HG03060 (cell line): ENCODE results near the gene CEP135.

Experiments used
- ATAC-seq: cut with Tn5 transposase; IDR thresholded peaks from one replicate; pipeline ENCODE4 v1.9.1; 2021; ENCODE audit warnings: low read depth, moderate number of reproducible peaks; ENCODE audit not compliant: unreplicated experiment

The CEP135 gene

DNA sequence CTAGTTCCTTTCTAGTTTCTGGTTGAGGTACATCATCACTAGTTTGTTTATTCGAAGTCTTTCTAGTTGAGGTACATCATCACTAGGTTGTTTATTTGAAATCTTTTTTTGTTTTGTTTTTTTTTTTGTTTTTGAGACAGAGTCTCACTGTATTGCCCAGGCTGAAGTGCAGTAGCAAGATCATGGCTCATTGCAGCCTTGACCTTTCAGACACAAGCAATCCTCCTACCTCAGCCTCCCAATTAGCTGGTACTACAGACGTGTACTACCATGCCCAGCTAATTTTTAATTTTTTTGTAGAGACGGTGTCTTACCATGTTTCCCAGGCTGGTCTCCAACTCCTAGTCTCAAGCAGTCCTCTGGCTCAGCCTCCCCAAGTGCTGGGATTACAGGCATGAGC lies 54.9 kb downstream of the CEP135 start:
- ATAC-seq: no peak

DNA sequence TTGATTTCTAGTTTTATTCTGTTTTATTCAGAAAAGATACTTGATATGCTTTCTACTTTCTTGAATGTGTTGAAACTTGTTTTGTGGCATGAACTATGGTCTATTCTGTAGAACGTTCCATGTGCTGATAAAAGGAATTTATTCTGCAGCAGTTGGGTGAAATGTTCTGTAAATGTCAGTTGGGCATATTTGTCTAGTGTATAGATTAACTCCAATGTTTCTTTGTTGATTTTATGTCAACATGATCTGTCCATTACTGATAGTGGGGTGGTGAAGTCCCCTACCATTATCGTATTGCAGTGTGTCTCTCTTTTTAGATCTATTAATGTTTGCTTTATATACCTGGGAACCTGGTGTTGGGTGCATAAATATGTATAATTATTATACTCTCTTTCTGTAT lies 55.5 kb downstream of the CEP135 start:
- ATAC-seq: no peak

DNA sequence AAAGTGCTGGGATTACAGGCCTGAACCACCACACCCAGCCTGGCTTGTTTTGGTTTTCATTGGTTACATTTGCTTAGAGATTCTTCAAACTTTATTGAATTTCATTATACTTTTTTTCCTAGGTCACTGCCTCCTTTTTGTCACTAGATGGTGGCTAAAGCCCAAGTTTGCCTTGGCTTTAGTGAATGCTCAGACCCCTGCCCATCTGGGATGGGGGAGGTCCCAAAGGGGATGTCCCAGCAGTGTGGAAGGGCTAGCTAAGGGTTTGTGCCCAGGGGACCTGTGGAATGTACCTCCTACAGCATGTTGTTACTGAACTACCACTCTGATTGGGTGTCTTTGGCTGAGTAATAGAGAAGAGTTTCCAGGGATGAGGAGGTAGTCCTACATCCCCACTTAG lies 58.4 kb downstream of the CEP135 start:
- ATAC-seq: no peak

DNA sequence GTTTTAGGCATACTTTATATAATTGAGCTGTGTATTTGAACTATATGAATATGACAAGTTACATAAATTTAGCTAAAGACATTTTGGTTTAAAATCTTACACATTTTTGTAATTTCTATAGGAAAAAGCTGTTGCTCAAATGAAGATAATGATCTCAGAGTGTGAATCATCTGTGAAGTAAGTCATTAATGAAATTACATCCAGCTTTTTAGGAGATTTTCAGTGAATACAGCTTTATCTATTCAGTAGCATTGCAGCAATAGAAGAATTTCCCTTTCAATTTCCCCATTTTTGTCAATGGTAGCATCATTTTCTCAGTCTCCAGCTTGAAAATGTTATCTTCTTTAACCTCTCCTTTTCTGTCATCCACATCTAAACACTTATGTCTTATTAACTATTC lies 59.5 kb downstream of the CEP135 start:
- ATAC-seq: no peak

DNA sequence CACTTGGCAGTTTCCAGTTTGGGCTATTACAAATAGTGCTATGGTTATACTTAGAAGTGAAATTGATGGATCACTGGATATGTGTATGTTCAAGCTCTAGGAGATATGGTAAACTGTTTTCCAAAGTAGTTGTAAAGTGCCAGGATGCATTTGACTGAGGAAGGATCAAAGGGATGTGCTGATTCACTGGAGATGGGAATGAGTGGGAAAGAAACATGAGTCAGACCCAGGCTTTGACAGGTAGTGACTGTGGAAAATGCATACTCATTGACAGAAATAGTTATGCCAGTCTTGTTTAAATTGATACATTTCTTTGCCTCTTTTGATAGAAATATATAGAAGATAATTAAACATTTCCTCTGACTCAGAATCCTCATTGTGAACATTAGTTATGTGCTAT lies 77.9 kb downstream of the CEP135 start:
- no peak for ATAC-seq

DNA sequence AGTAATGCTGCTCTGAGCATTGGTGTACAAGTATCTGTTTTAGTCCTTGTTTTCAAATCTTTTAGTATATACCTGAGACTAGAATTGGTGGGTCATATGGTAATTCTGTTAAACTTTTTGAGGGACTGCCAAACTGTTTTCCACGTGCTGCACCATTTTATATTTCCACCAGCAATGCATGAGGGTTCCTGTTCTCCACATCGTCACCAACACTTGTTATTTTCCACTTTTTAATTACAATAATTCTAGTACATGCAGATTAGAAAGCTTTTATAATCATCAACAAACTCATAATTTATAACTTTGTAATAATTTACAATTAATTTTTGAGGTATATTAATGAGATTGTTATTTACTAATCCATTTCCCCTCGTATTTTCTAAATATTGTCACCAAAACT lies 79.4 kb downstream of the CEP135 start:
- no peak for ATAC-seq

DNA sequence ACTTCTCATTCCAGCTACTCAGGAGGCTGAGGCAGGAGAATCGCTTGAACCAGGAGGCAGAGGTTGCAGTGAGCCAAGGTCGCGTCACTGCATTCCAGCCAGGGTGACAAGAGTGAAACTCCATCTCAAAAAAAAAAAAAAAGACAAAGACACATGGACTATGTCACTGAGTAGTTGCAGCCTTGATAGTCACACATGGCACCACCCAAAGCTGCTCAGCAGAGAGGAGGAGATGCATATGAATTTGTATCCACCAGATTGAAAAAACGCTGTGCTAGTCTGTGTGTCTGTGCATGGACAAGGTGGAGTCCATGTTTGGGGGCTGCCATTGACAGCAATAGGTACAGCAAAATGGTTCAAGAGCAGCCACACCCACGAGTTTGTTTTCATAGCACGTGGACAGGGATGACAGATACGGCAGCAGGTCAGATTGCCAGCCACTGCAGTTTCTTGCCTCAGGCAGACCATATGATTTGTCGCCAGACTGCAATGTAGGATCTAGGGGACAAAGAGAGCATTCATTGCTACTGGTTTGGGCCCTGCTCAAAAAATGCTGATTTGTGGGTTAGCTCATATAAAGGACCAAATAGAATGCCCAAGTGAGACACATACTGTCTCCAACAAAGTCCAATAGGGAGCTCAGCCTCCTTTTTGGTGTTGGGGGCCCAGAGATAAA lies 89.9 kb downstream of the CEP135 start:
- ATAC-seq: no peak

DNA sequence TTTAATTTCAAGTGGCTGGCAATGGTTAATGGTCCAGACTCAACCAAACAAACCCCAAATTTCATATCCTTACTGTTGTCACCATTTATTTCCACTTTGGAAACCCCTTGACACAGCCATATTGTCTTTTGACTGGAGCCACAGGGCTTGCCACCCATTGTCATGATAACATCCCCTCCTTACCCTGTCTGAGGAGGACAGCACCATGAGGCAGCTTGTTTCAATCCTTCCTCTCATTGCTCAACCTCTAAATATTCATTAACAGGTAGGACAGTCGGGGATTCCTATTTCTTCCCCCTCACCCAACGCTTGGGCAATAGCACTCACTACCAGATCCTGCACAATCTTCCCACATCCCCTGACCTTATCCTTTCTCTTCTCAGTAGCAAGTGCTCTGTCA lies 92.1 kb downstream of the CEP135 start:
- ATAC-seq: no peak

DNA sequence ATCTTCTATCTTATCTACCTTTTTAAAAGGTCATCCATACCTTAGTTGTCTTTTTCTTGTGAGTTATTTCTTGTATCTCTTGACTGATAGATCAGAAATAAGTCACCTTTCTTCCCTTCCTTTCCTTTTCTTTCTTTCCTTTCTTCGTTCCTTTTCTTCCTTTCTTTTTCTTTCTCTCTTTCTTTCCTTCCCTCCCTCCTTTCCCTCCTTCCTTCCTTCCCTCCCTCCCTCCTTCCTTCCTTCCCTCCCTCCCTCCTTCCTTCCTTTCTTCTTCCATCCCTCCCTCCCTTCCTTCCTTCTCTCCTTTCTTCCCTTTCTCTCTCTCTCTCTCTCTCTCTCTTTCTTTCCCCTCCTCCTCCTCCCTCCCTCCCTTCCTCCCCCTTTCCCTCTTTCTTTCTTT lies 93.5 kb downstream of the CEP135 start:
- ATAC-seq: no peak

DNA sequence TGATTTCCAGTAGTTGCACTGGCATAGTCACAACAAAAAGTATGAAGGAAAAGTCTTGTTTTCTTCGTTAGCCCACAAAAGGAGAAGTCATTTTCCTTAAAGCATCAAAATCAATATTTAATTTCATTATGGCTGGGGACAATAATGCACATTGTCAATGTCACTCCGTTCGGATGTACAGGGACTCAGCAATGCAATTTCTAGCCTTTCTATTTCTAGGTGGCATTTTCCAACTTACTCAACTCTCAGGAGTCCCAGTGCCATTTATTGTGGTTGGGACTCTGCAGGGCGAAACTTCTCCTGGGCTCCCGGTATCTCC lies 99.6 kb downstream of the CEP135 start:
- ATAC-seq: no peak

DNA sequence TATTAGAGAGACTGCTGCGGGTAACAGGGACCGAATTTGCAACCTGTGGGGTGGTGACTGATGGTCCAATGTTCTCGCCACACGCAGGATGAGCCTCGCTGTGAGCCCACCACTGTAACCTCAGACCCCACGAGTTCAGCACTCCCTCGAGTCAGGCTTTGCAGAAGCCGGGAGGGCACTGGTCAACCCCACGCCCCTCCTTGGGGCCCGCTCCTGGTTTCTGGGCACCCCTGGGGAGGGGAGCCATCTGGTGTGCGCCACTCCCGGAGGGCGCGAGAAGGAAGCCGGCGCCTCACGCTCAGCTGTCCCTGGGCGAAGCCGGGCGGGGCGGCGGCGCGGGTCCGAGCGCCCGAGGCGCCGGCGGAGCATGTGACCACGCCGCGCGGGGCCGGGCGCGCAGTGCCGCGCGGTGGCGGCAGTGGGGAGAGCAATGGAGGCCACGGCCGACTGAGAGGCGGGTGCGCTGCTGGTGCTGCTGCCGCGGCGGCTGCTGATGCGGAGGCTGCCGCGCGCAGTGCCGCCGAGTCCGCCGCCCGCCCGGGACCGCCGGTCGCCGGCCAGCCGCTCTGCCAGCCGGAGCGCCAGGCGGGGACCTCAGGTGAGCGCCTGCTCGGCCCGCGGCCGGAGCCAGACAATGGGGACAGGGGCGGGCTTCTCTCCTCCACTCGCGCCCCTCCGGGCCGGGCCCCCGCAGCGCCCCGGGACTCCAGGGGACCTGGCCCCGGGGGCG lies 100.1 kb downstream of the CEP135 start:
- peak; percentile 68 for ATAC-seq

DNA sequence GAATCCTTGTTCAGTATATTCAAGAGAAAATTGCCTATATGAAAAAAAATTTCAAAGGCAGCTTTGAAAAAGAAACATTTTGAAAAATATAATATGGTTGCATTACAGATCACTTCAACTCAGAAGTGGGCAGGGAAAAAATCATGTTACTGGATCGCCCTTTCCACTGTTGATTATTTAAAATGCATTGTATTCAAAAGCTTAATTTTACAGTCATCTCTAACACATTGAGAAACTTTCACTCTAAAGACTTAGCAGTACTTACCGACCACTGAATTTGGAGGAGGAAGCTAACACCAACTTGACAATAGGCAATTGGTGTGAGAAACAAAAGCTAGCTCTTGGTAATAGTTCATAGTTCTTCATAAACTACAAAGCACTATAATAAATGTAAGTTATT lies 101.9 kb downstream of the CEP135 start:
- ATAC-seq: no peak

DNA sequence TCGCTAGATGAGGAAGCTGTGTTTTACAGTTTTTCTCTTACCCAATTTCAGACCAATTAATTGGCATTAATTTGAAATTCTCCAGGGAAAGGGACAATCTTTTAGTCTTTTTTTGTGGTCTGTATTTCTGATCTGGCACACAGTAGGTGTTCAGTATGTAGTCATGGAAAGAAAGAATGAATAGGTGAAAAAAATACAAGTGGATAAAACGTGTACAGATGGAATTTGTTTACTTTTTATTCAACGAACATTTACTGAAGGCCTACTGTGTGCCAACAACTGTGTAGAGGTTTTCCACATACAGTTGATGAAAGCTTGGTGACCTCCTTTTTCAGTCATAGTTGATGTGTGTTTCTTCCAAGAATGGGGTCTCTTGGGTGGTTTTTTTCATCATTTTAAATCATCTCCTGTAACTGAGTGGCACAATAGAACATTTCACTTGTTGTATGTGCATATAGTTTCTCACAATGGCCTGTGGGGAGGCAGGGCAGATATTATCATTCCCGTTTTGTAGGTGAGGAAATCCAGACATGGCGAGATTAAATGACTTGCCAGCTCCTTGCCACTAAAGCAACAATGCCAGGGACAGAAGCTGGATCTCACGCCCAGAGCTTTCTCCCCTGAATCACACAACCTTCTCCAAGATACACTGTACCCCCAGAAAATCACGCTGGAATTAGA lies 102.4 kb downstream of the CEP135 start:
- no peak for ATAC-seq

DNA sequence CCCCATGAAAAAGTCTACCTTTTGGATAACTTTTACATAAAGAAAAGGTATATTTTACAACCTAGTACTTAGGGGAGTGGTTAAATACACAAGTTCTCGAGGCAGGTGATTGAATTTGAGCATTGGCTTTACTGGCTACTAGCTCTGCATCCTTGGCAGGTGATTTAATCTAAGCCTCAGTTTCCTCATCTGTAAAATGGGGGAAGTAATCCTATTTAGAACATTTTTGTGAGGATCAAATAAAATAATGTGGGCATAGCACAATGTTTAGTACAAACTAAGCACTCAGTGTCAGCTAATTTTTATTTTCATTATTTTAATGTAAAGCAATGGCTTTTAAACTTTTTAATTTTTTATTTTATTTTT lies 102.9 kb downstream of the CEP135 start:
- ATAC-seq: no peak

DNA sequence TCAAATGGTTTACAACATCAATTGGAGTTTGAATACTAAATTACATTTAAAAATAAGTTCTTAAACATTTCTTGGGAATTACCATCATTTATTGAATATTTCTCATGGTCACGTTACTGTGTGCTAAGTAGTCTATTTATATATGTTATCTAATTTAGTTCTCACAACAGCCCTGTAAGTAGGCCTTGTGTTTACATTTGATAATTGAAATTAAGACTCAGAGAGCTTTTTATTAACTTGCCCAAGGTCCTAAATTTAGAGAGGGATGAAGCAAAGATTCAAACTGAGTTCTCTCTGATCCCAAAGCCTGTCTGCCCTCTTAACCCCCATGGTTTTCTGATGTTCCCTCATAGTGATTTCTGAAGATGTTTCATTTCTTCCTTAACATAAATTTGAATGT lies 103.7 kb downstream of the CEP135 start:
- ATAC-seq: no peak

DNA sequence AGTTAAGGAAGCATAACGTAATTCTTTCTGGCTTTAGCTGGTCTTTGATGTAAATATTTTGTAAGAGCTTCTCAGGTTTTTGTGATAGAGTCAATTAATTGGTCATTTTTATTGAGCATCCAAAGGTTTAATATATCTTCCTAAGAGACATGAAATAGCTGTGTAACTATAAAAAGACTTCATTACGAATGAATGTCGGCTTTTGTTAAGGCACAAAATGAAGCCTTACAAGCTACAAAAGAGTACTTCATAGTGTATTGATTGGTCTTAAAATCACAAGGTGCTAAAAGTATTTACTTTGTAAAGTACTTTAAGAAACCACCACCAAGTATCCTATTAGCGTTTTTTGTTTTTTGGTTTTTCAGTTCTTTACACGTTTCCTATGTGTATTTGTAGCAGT lies 104.2 kb downstream of the CEP135 start:
- ATAC-seq: no peak

DNA sequence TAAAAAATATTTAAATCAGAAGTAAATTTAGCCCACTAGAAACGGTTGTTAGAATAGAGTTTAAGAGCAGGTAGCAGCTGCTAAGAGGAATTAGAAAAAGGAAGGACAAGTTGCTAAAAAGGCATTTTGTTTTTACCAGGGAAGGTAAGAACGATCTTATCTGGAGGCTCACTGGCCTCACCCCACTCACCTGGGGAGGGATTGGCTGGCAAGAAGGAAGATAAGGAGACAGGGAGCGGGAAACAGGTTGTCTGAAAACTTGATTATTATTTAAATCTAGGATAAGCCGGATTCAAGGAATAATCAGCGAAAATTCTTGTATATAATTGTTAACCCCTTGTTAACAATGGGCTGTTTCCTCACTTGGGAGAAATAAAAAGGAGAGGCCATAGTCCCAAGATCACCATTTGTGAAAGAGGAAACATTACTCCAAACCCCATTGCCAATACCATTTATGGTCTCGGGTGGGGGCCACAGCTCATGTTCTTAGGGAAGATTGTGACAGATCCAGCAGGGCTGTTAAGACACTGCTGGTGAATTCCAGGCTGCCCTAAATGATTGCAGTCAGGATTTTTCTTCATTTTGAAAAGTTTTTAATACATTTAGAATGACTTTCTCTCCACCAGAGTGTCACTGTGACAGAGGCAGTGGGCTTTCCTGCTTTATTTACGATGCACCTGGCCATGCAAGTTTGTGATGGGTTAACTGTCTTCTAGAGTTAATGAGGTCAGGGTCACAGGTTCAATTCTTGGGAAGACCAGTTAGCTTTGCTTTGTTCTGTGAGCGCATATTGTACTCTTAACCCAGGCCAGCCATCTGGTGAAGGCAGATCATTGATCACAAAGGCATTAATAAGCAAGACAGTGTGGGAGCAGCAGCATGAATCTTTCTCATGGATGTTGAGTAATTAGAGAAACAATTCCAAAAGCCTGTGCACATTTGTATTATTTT lies 106.6 kb downstream of the CEP135 start:
- no peak for ATAC-seq

DNA sequence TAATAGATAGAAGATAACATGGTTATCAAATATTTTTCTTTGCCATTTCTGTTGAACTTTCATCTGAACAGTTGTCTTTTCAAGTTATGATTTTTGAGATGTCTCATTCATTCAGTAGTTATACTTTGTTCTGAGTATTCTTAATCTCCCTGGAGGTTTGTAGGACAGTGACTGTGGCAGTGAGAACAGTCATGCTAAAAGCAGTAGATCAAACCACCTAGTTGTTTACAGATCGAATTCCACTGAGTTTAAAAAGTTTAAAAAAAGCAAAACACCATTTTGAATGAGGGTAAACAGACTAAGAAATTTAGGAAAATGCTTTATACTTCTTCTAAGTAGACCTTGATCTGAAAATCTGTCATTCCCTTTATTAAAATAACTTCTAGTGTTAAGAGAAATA lies 107.2 kb downstream of the CEP135 start:
- ATAC-seq: no peak

DNA sequence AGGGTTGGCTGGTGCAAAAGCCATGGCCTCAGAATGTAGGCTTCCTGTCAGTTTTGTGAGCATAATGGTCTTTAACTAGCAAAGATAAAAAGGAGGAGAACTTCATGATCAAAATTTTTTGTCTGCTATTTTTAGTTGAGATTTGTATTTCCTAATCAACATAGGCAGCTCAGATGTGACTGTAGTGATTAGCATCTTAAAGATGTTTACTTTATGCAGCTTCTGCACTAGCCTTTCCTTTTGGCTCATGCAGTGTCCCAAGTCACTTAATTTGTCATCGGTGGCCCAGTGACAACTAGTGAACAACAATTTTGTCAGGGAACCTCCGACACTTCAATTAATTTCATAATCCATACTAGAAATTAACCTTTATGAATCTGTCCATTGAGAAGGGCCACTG lies 109.8 kb downstream of the CEP135 start:
- ATAC-seq: no peak

DNA sequence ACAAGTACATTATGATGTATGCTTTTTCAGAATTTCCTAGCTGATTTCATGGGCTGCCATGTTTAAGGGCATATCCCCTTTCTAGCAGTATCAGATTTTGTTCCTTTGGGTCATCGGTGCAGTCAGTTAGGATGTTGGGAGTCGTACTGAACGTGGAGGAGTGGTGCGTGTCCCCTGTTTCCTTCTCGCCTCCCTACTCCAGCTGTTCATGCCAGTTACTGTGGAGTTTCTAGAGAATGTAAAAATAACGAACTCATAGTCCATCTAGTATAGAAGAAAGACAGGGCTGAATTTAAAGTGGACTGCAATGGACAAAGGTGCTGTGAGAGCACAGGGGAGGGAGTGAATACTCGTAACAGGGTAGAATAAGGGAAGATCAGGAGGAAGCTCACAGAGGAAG lies 111.3 kb downstream of the CEP135 start:
- no peak for ATAC-seq

DNA sequence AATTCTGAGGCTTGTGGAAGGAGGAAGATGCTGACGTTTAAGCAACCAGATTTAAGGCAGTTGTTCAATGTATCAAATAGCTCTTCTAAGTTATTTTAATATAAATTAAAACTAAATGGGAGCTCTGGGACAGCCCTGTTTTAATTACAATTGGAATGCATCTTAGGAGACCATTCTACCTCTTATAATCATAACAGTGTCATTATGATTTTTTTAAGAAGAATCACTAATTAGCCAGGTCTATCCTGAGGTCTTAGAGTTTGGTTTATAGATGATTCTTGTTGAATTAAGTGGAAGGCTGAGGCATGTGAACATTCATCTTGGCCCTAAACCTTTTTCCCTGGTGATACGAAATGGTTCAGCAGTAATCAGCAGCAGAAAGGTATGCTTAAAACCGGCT lies 113.4 kb downstream of the CEP135 start:
- no peak for ATAC-seq
